ENCODE measurements around the gene KLF13. TPM values are rescaled to one million over a fixed set of nuclear protein-coding genes. Genes with fewer than 3 reads are reported as not detected.

The KLF13 gene
- total and polyA plus RNA-seq, 11 donors, result 22.4 to 74.0 (median 56.4) TPM

- peaks cover 0 to 46% (median 25%) of the 10 kb centered on the region in 12 donors for H3K4me1 ChIP-seq
Measured at GRCh38 chr15:31384568-31384967, 57.9 kb downstream of the KLF13 start.

GRCh38 chr15:31385736-31386135 lies 59.1 kb downstream of the KLF13 start:
- Histone ChIP-seq H3K36me3 (peaks cover 0 to 15% (median 6%) of the 10 kb centered on the region in 9 donors), H3K27me3 (no peaks in the 10 kb centered on the region), H3K4me3 (no peak overlapping the region), H3K4me1 (peaks cover 0 to 35% (median 21%) of the 10 kb centered on the region in 12 donors), H3K9me3 (peaks cover 0 to 18% (median 0%) of the 10 kb centered on the region in 12 donors), H3K27ac (peak overlapping the region in 2 of 12 donors; percentile 72 to 95)
- WGBS, 4 donors, result 66 to 82% (median 74%) methylated on average over 3 of the region's 3 CpGs
- TF ChIP-seq CTCF (IDR thresholded peaks at IDR 0.05), result no peak
- TF ChIP-seq POLR2A (IDR thresholded peaks at IDR 0.05), result no peak
- no peak for ATAC-seq
- intact Hi-C loops (cut with DNase I), result no loop called here
- DNase-seq, result no peak

More at GRCh38 chr15:31384568-31384967, 57.9 kb downstream of the KLF13 start:
- TF ChIP-seq POLR2A (IDR thresholded peaks at IDR 0.05) (no peak), CTCF (IDR thresholded peaks at IDR 0.05) (no peak)
- H3K27ac ChIP-seq, result no peak overlapping the region
- 87 to 92% (median 90%) methylated on average over 4 of the region's 4 CpGs for WGBS, 4 donors
- H3K27me3 ChIP-seq, result no peaks in the 10 kb centered on the region
- peaks cover 0 to 25% (median 6%) of the 10 kb centered on the region in 9 donors for H3K36me3 ChIP-seq
- no peak for DNase-seq
- intact Hi-C loops (cut with DNase I), result loop anchor here in 1 of 10 donors (5.0 kb wide), 1 partner anchor 53 kb away; no protein-coding TSS in a partner anchor
- no peak overlapping the region for H3K4me3 ChIP-seq
- ATAC-seq, result no peak
- H3K9me3 ChIP-seq, result peaks cover 0 to 11% (median 0%) of the 10 kb centered on the region in 12 donors

GRCh38 chr15:31387092-31387478 lies 60.5 kb downstream of the KLF13 start:
- DNase-seq (no peak), ATAC-seq (no peak)
- TF ChIP-seq POLR2A (IDR thresholded peaks at IDR 0.05) (no peak), CTCF (IDR thresholded peaks at IDR 0.05) (no peak)
- 53 to 71% (median 61%) methylated on average over 2 of the region's 2 CpGs for WGBS, 4 donors
- no peak overlapping the region for H3K4me3 ChIP-seq
- intact Hi-C loops (cut with DNase I), result no loop called here
- peaks cover 0 to 36% (median 23%) of the 10 kb centered on the region in 12 donors for H3K4me1 ChIP-seq
- H3K36me3 ChIP-seq, result peaks cover 0 to 2% (median 0%) of the 10 kb centered on the region in 9 donors
- H3K27ac ChIP-seq, result peak overlapping the region in 11 of 12 donors; percentile 37 to 95 (median 72)
- no peaks in the 10 kb centered on the region for H3K27me3 ChIP-seq
- peaks cover 0 to 12% (median 0%) of the 10 kb centered on the region in 12 donors for H3K9me3 ChIP-seq

GRCh38 chr15:31387479-31388118 lies 61.0 kb downstream of the KLF13 start:
- intact Hi-C loops (cut with DNase I), result loop anchor here in 1 of 10 donors (2.0 kb wide), 1 partner anchor 19 kb away; no protein-coding TSS in a partner anchor
- WGBS, 4 donors, result 32 to 47% (median 44%) methylated on average over 6 of the region's 6 CpGs
- Histone ChIP-seq H3K27ac (peak overlapping the region in 11 of 12 donors; percentile 61 to 95 (median 76)), H3K27me3 (no peaks in the 10 kb centered on the region), H3K36me3 (no peaks in the 10 kb centered on the region), H3K9me3 (peaks cover 0 to 12% (median 0%) of the 10 kb centered on the region in 12 donors), H3K4me1 (peaks cover 0 to 37% (median 22%) of the 10 kb centered on the region in 12 donors), H3K4me3 (no peak overlapping the region)
- peak; percentile 77 to 91 (median 81) for DNase-seq
- no peak for TF ChIP-seq CTCF (IDR thresholded peaks at IDR 0.05)
- no peak for TF ChIP-seq POLR2A (IDR thresholded peaks at IDR 0.05)
- ATAC-seq, result peak; percentile 87 to 95 (median 93)
